ENCODE results near the gene SCN2A.
"Not testable (repeated sequence)": the region's sequence is repeated elsewhere in the genome, so short reads cannot be mapped to it uniquely, and the experiment has no call there.

SCN2A gene

GRCh38 chr2:165253178-165253577, 14.0 kb downstream of the SCN2A start:
- DNase-seq (ENCODE audit: low read depth), result no peak

GRCh38 chr2:165256618-165257017, 17.4 kb downstream of the SCN2A start:
- no peak for DNase-seq (ENCODE audit: low read depth)

- DNase-seq (ENCODE audit: low read depth), result not testable (repeated sequence)
These were observed 21.1 kb downstream of the SCN2A start for GRCh38 chr2:165260347-165260746.

- DNase-seq (ENCODE audit: low read depth), result no peak
These were observed 29.5 kb downstream of the SCN2A start for GRCh38 chr2:165268754-165269153.

- no peak for DNase-seq (ENCODE audit: low read depth)
These were observed 34.0 kb downstream of the SCN2A start for GRCh38 chr2:165273176-165273575.

- no peak for DNase-seq (ENCODE audit: low read depth)
These were observed 35.5 kb downstream of the SCN2A start for GRCh38 chr2:165274698-165275097.

- DNase-seq (ENCODE audit: low read depth), result no peak
These were observed 36.7 kb downstream of the SCN2A start for GRCh38 chr2:165275932-165276331.

GRCh38 chr2:165277295-165277694, 38.1 kb downstream of the SCN2A start:
- DNase-seq (ENCODE audit: low read depth), result no peak

- DNase-seq (ENCODE audit: low read depth), result no peak
These were observed 38.8 kb downstream of the SCN2A start for GRCh38 chr2:165277860-165278656.

GRCh38 chr2:165280356-165280755, 41.1 kb downstream of the SCN2A start:
- no peak for DNase-seq (ENCODE audit: low read depth)

- DNase-seq (ENCODE audit: low read depth), result no peak
These were observed 42.2 kb downstream of the SCN2A start for GRCh38 chr2:165281387-165281786.

GRCh38 chr2:165283342-165283741, 44.1 kb downstream of the SCN2A start:
- no peak for DNase-seq (ENCODE audit: low read depth)

GRCh38 chr2:165287094-165287778, 48.0 kb downstream of the SCN2A start:
- no peak for DNase-seq (ENCODE audit: low read depth)

GRCh38 chr2:165289069-165289468, 49.9 kb downstream of the SCN2A start:
- DNase-seq (ENCODE audit: low read depth), result no peak

- DNase-seq (ENCODE audit: low read depth), result peak; percentile 19
These were observed 54.5 kb downstream of the SCN2A start for GRCh38 chr2:165293440-165294420.

GRCh38 chr2:165294912-165295311, 55.7 kb downstream of the SCN2A start:
- no peak for DNase-seq (ENCODE audit: low read depth)

- DNase-seq (ENCODE audit: low read depth), result no peak
These were observed 56.4 kb downstream of the SCN2A start for GRCh38 chr2:165295643-165296042.

GRCh38 chr2:165305391-165306096, 66.3 kb downstream of the SCN2A start:
- DNase-seq (ENCODE audit: low read depth), result no peak

GRCh38 chr2:165307317-165307716, 68.1 kb downstream of the SCN2A start:
- DNase-seq (ENCODE audit: low read depth), result no peak

- no peak for DNase-seq (ENCODE audit: low read depth)
These were observed 72.7 kb downstream of the SCN2A start for GRCh38 chr2:165311949-165312348.

GRCh38 chr2:165312999-165313398, 73.8 kb downstream of the SCN2A start:
- no peak for DNase-seq (ENCODE audit: low read depth)

- DNase-seq (ENCODE audit: low read depth), result no peak
These were observed 74.3 kb downstream of the SCN2A start for GRCh38 chr2:165313509-165313908.
